Astrocyte (in vitro differentiated cells and primary cell): ENCODE data around the gene DAGLA.

Experiments used
- CTCF ChIP-seq: IDR thresholded peaks from 2 replicates; pipeline ENCODE4 v1.5.1; 2011; ENCODE audit warnings: low read depth, mild to moderate bottlenecking, inconsistent platforms, low read length, moderate library complexity; ENCODE audit not compliant: insufficient read depth
- EZH2 ChIP-seq: IDR thresholded peaks from 2 replicates; pipeline ENCODE4 v1.6.1; 2012; ENCODE audit warnings: mild to moderate bottlenecking, low read length, inconsistent platforms; ENCODE audit not compliant: insufficient read depth

- TF ChIP-seq CTCF (no peak), EZH2 (no peak)
Observed at GRCh38 chr11:61754534-61755482, 74.6 kb downstream of the DAGLA start.
